NCI-H2196 treated with DMSO at 0.1 percent for 48 hours (cell line): ENCODE results near the gene EHHADH.

Experiments
- DNase-seq: peaks from one replicate; lab custom pipeline; 2025; ENCODE audit not compliant: unreplicated experiment; lab: John Stamatoyannopoulos, UW

The EHHADH gene

GRCh38 chr3:185199206-185199605 is 54.6 kb downstream of the EHHADH start:
- DNase-seq = no peak

- DNase-seq = no peak
Observed at GRCh38 chr3:185197068-185197467, 56.8 kb downstream of the EHHADH start.

GRCh38 chr3:185195652-185196051 is 58.2 kb downstream of the EHHADH start:
- DNase-seq = no peak

DNA sequence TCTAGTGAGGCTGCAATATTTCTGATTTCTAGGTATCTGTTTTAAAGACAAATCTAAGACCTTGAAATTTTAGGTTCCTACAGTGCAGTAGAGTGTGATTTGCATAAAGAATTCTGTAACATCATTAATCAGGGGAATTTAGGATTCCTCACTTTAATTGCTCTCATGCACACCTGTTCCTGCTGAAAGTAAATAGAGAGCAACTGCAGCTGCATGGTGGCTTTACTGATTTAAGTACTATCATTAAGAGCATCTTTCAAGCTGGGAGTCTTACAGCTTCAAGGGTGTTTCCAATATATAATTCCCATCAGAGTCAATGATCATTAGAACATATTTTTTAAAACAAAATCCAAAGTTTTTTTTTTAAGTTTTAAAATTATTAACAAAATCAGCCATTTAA is 65.0 kb downstream of the EHHADH start:
- no peak for DNase-seq

- no peak for DNase-seq
Observed at GRCh38 chr3:185187391-185187790, 66.5 kb downstream of the EHHADH start.

GRCh38 chr3:185176750-185177359 is 77.0 kb downstream of the EHHADH start:
- peak; percentile 54 for DNase-seq

GRCh38 chr3:185175370-185175987 is 78.4 kb downstream of the EHHADH start:
- no peak for DNase-seq

- no peak for DNase-seq
Observed at GRCh38 chr3:185172086-185173049, 81.5 kb downstream of the EHHADH start.

DNA sequence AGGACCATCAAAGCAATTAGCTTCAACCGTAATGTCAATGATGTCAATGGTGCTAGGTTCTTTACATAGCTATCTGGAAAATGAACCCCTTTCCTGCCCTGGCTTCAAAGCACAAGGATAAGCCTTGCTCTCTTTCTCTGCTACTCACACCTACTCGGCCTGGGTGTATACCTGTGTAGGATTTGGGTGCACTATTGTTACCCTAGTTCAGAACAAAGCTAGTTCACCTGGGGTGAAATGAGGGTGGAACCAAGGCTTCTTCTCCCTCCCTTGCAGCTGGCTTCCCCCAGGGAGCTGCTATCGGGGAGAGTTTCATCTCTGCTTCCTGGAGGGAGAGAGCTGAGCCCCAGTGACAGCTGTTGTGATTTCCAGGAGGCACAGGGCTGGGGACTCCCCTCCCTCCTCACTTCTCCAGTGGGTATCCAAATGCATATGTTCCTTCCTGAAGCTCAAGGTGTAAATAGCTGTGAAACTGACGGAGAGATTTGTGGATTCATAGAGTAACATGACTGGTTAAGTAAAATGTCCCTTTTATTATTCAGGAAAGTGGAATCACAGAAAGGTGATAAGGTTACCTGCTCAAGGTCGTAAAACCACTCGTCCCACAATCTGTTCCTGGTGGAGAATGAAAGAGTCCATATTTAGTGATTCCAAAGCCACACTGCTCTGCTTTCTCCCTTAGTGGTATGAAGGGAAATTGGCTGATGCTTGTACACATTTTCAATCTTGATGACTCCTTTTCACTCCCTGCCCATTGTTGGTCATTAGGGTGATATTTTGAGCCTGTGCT is 89.2 kb downstream of the EHHADH start:
- no peak for DNase-seq

DNA sequence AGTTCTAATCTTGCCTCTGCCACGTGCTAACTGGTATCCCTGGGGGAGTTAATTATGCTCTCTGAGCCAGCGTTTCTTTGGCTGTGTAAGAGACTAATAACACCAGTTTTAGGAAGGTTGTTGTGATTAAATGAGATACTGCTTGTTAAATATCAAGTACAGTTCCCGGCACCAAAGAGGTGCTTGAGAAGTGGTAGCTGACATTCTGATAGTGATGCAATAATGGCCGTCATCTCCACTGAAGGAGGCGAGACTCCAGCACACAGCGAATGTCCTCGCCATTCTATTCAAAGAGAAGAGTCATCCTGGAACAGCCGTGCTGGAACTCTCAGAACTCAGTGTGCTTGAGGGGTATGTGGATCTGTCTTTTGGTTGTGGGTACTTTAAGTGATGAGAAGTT is 91.2 kb downstream of the EHHADH start:
- no peak for DNase-seq

GRCh38 chr3:185161761-185162160 is 92.1 kb downstream of the EHHADH start:
- no peak for DNase-seq

GRCh38 chr3:185157347-185157746 is 96.5 kb downstream of the EHHADH start:
- no peak for DNase-seq

DNA sequence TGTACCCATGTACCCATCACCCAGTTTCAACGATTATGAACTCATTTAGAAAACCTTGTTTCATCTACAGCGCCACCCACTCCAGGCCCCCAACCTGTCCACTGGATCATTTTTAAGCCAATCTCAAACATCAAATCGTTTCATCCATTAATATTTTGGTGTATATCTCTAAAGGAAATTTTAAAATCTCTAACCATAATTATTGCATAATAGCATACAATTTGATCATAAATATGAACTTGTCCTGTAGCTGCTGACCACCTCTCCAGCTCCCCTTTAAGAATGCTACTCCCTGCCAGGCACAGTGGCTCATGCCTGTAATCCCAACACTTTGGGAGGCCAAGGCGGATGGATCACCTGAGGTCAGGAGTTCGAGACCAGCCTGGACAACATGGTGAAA is 98.2 kb downstream of the EHHADH start:
- no peak for DNase-seq

DNA sequence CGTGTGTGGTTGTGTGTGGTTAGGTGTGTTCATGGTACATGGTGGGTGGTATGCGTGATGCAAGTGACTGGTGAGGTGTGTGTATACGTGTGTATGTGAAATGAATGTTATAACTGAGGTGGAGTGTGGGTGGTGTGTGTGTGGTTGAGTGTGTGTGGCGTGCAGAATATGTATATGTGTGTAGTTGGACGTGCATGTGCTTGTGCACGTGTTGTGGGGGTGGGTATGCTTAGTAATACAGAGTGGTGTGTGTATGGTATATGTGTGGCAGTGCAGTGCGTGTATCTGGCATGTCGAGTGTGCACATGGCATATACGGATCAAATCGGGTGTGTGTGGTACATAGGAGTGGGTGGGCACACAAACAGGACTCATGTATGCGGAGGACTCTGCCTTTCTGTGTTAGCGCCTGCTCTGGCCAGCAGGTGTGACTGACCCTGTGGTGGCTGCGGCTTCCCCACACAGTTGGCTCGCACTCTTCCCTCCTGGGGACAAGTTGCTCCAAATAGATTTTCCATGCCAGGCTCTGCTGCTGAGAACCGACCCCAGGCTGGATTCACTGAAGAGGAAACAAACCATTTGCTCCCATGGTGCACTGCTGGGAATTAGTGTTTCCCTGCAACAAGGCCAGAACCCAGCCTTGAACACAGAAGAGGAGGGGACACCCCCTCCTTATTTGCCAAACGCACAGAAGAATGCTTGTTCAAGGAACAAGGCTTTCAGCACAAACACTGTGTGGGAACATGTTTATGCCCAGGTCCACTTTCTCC is 99.8 kb downstream of the EHHADH start:
- no peak for DNase-seq

GRCh38 chr3:185153171-185153771 is 100.6 kb downstream of the EHHADH start:
- DNase-seq = peak; percentile 47

DNA sequence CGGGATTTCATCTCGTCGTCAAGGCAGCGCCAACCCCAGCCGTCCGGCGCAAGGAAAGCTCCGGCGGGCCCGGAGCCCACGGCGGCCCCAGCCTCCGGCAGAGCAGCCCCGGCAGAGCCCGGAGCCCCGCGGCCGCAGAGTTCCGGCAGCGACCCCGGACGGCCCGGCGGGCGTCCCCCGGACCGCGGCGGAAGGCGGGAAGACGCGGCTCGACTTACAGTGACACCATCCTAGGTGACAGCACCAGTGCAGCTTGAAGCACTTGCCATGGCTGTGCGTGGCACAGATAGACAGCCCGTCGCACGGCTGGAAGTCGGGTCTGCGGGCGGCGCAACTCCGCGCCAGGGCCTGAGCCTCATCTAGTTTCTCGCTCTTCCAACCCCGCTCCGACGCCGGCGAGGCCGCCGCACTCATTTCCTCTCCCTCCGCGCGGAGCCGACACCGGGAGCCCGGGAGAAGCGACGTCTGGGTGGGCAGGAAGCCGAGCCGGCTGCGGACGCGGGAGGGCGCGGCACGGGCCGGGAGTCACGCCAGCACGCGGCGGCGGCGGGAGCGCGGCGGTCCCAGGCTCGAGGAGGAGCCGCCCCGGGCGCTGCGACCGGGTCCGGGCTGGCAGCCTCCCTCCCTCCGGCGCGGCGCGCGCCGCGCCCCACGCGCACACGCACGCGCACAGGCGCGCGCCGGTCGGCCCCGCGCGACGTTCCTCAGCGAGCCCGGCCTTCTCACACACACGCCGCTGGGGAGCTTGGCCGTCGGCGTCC is 101.3 kb downstream of the EHHADH start, which contains the start of gene C3orf70:
Gene C3orf70, minus strand, starts transcription at position 651 of the 761 bp plus-strand sequence. Its CDS starts 237 bp downstream, at position 414.
- peak; percentile 76 for DNase-seq

DNA sequence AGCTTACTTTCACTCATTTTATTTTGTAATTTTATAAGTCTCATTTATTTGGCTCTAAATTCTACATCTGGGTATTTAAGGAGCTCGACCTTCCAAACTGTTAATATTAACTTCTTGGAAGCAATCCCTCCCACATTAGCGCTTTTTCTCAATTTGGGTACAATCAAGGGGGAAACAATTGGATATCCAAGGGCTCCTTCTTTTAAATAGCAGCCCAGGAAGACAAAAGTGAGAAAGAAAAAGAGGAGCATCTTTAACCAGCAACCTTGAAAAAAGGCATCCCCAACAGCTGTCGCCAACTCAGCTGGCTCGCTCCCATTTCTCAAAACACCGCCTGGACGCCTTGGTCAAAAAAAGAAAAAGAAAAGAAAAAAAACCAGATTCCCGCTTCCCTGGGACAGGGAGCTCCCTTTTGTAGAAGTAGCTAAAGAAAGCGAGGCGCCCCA is 101.9 kb downstream of the EHHADH start:
- no peak for DNase-seq

- no peak for DNase-seq
Observed at GRCh38 chr3:185151101-185151963, 102.5 kb downstream of the EHHADH start.
